WTC11 (cell line): ENCODE measurements around the gene HLA-F. TPM values are rescaled to one million over a fixed set of nuclear protein-coding genes. Genes with fewer than 3 reads are reported as not detected.
A peak's percentile ranks its signal among the peaks of the same experiment; 100 is the strongest.

Source experiments
- ATAC-seq: fragments of 200-7000 bp; cut with Tn5 transposase; 2 replicates; pipeline ENCODE4 v1.10.0; 2021; ENCODE audit warnings: mild to moderate bottlenecking, moderate library complexity
- CTCF ChIA-PET: fragments of 300-600 bp; sonication (Branson Sonifier 250); formaldehyde crosslinking; loops from one replicate; lab custom pipeline; 2021; ENCODE audit warnings: antibody characterized with exemption; lab: Charles Lee
- POLR2A ChIA-PET: fragments of 350-600 bp; sonication (Branson Sonifier 250); formaldehyde crosslinking; loops from one replicate; lab custom pipeline; 2021; ENCODE audit warnings: antibody characterized with exemption; lab: Charles Lee
- DNase-seq: peaks from one replicate; pipeline ENCODE4 v3.0.0; 2021; ENCODE audit warnings: low spot score
- H3K27ac Mint-ChIP-seq: 2 replicates; pipeline ENCODE4 v1.8.0; 2021; ENCODE audit warnings: mixed read lengths
- H3K27me3 Mint-ChIP-seq: 2 replicates; pipeline ENCODE4 v1.8.0; 2021; ENCODE audit warnings: low read depth, mild to moderate bottlenecking, moderate library complexity, mixed read lengths
- H3K36me3 Mint-ChIP-seq: 2 replicates; pipeline ENCODE4 v1.8.0; 2021; ENCODE audit warnings: mixed read lengths
- H3K4me1 Mint-ChIP-seq: 2 replicates; pipeline ENCODE4 v1.8.0; 2022; ENCODE audit warnings: mixed read lengths
- H3K4me3 Mint-ChIP-seq: 2 replicates; pipeline ENCODE4 v1.8.0; 2021; ENCODE audit warnings: mild to moderate bottlenecking, moderate library complexity, mixed read lengths
- H3K9me3 Mint-ChIP-seq: 2 replicates; pipeline ENCODE4 v1.8.0; 2021; ENCODE audit warnings: mixed read lengths
- ATF1 ChIP-seq: sonication (generic); formaldehyde crosslinking; IDR thresholded peaks from 2 replicates; pipeline ENCODE4 v1.8.1; 2023; ENCODE audit warnings: mild to moderate bottlenecking, moderate library complexity, missing genetic modification reagents
- CBFB ChIP-seq: sonication (generic); formaldehyde crosslinking; IDR thresholded peaks from 2 replicates; pipeline ENCODE4 v1.8.1; 2022; ENCODE audit warnings: mild to moderate bottlenecking, low read depth, missing genetic modification reagents
- CREM ChIP-seq: sonication (generic); formaldehyde crosslinking; IDR thresholded peaks from 2 replicates; pipeline ENCODE4 v1.8.1; 2022; ENCODE audit warnings: mild to moderate bottlenecking, missing genetic modification reagents, moderate library complexity
- ESRRA ChIP-seq: sonication (generic); formaldehyde crosslinking; IDR thresholded peaks from 2 replicates; pipeline ENCODE4 v1.8.1; 2022; ENCODE audit warnings: mild to moderate bottlenecking, missing genetic modification reagents, borderline replicate concordance
- FOXP1 ChIP-seq: sonication (generic); formaldehyde crosslinking; IDR thresholded peaks from 2 replicates; pipeline ENCODE4 v1.8.0; 2022; ENCODE audit warnings: missing genetic modification reagents, mild to moderate bottlenecking, moderate library complexity, borderline replicate concordance
- MLX ChIP-seq: sonication (generic); formaldehyde crosslinking; IDR thresholded peaks from 2 replicates; pipeline ENCODE4 v1.8.1; 2023; ENCODE audit warnings: mild to moderate bottlenecking, missing genetic modification reagents, moderate library complexity
- NFYB ChIP-seq: sonication (generic); formaldehyde crosslinking; conservative IDR thresholded peaks from 2 replicates; pipeline ENCODE4 v1.8.0; 2022; ENCODE audit warnings: low read depth, missing genetic modification reagents
- SMAD3 ChIP-seq: sonication (generic); formaldehyde crosslinking; IDR thresholded peaks from 2 replicates; pipeline ENCODE4 v1.8.0; 2022; ENCODE audit warnings: missing genetic modification reagents, mild to moderate bottlenecking, borderline replicate concordance
- SOX15 ChIP-seq: fragments of 250-450 bp; sonication (Bioruptor Pico); IDR thresholded peaks from 2 replicates; pipeline ENCODE4 v1.9.0; 2021; ENCODE audit warnings: mild to moderate bottlenecking
- TP53 ChIP-seq: sonication (generic); formaldehyde crosslinking; IDR thresholded peaks from 2 replicates; pipeline ENCODE4 v1.8.1; 2023; ENCODE audit warnings: mild to moderate bottlenecking, missing genetic modification reagents
- ZBTB21 ChIP-seq: sonication (generic); formaldehyde crosslinking; IDR thresholded peaks from 2 replicates; pipeline ENCODE4 v1.8.1; 2023; ENCODE audit warnings: mild to moderate bottlenecking, missing genetic modification reagents, borderline replicate concordance
- ZNF396 ChIP-seq: fragments of 250-450 bp; sonication (Bioruptor Pico); IDR thresholded peaks from 2 replicates; pipeline ENCODE4 v1.8.0; 2021; ENCODE audit warnings: mild to moderate bottlenecking, moderate library complexity, borderline replicate concordance
- ZNF416 ChIP-seq: fragments of 250-450 bp; sonication (Bioruptor Pico); IDR thresholded peaks from 2 replicates; pipeline ENCODE4 v1.9.0; 2021; ENCODE audit warnings: mild to moderate bottlenecking, inconsistent platforms
- ZNF423 ChIP-seq: fragments of 250-450 bp; sonication (Bioruptor Pico); IDR thresholded peaks from 2 replicates; pipeline ENCODE4 v2.1.2; 2022; ENCODE audit warnings: mild to moderate bottlenecking, moderate library complexity
- total RNA-seq: library from RNA; stranded (reverse); gene quantifications from 3 replicates; pipeline ENCODE4 v1.2.3, GENCODE V29; 2021
- TF ChIP-seq, protein P1 (sequence below): sonication (generic); formaldehyde crosslinking; IDR thresholded peaks from 2 replicates; pipeline ENCODE4 v1.8.1; 2023; ENCODE audit warnings: mild to moderate bottlenecking, moderate library complexity, missing genetic modification reagents
- TF ChIP-seq, protein P2 (sequence below): sonication (generic); formaldehyde crosslinking; IDR thresholded peaks from 2 replicates; pipeline ENCODE4 v1.8.1; 2022; ENCODE audit warnings: mild to moderate bottlenecking, moderate library complexity, missing genetic modification reagents
- TF ChIP-seq, protein P3 (sequence below): sonication (generic); formaldehyde crosslinking; IDR thresholded peaks from 2 replicates; pipeline ENCODE4 v1.8.1; 2023; ENCODE audit warnings: mild to moderate bottlenecking, missing genetic modification reagents
- TF ChIP-seq, protein P4 (sequence below): sonication (generic); formaldehyde crosslinking; IDR thresholded peaks from 2 replicates; pipeline ENCODE4 v1.8.0; 2023; ENCODE audit warnings: missing genetic modification reagents, mild to moderate bottlenecking, borderline replicate concordance

Gene HLA-F
- total RNA-seq, 1 experiment from 2014 or later: 7.5 TPM

- no peak for TF ChIP-seq SMAD3
- no peak for TF ChIP-seq CREM
- no peak for TF ChIP-seq SOX15 (CRISPR knock-in tag)
- no peak for TF ChIP-seq NFYB (CRISPR knock-in tag)
- no peak for TF ChIP-seq MLX (CRISPR knock-in tag)
- no peak for TF ChIP-seq ZNF423 (CRISPR knock-in tag)
- no peak for TF ChIP-seq ZNF416
- TF ChIP-seq ESRRA (CRISPR knock-in tag): no peak
Observed at GRCh38 chr6:29676981-29677601, 46.1 kb upstream of the HLA-F start (continued).

GRCh38 chr6:29678114-29678513 is 45.1 kb upstream of the HLA-F start:
- DNase-seq (no peak), ATAC-seq (peak; percentile 15; the same call in 1 of the 2 replicates)
- CTCF ChIA-PET: interaction anchor here (3.8 to 12.4 kb wide), 2 partner anchors 12 to 27 kb away, joined by 20 to 405 read pairs; no protein-coding TSS in a partner anchor
- TF ChIP-seq SMAD3 (no peak), FOXP1 (CRISPR knock-in tag) (no peak), ZNF396 (CRISPR knock-in tag) (no peak)
- TF ChIP-seq, protein P1, sequence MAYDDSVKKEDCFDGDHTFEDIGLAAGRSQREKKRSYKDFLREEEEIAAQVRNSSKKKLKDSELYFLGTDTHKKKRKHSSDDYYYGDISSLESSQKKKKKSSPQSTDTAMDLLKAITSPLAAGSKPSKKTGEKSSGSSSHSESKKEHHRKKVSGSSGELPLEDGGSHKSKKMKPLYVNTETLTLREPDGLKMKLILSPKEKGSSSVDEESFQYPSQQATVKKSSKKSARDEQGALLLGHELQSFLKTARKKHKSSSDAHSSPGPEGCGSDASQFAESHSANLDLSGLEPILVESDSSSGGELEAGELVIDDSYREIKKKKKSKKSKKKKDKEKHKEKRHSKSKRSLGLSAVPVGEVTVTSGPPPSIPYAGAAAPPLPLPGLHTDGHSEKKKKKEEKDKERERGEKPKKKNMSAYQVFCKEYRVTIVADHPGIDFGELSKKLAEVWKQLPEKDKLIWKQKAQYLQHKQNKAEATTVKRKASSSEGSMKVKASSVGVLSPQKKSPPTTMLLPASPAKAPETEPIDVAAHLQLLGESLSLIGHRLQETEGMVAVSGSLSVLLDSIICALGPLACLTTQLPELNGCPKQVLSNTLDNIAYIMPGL (CRISPR knock-in tag): no peak
- H3K4me3 Mint-ChIP-seq: no peak overlapping the region
- H3K27me3 Mint-ChIP-seq: peaks cover 15% of the 10 kb centered on the region
- POLR2A ChIA-PET: interaction anchor here (0.8 to 1.0 kb wide), 2 partner anchors 14 to 17 kb away, joined by 3 to 16 read pairs; no protein-coding TSS in a partner anchor
- no peaks in the 10 kb centered on the region for H3K9me3 Mint-ChIP-seq
- H3K27ac Mint-ChIP-seq: 0 out of 2 replicates have a peak overlapping the region, but pooled peaks have one; percentile 67
- H3K36me3 Mint-ChIP-seq: no peaks in the 10 kb centered on the region
- peaks cover 48% of the 10 kb centered on the region for H3K4me1 Mint-ChIP-seq

DNA sequence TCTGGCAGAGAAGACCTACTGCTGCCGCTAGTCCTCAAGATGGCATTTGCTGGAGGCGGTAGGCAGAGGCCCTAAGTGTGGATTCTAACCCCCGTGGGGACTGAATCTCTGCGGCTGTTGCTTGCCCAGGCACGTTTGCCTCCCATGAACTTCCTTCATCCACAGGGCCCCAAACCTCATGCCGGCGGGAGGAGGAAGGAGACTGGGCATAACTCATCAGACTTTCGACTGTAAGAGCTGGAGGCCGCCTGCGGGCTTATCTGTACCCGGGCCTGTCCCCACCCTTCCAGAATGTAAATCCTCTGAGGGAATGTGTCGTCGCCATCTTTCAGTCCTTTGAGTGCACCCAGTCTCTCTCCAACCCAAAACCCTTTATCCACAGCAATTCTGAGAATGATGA is 43.3 kb upstream of the HLA-F start:
- Mint-ChIP-seq H3K4me3 (peak overlapping the region; percentile 59), H3K4me1 (peaks cover 61% of the 10 kb centered on the region), H3K27me3 (peaks cover 5% of the 10 kb centered on the region; the same call in 1 of the 2 replicates), H3K27ac (peak overlapping the region; percentile 72; the same call in 1 of the 2 replicates), H3K9me3 (peaks cover 4% of the 10 kb centered on the region), H3K36me3 (peaks cover 4% of the 10 kb centered on the region)
- TF ChIP-seq SOX15 (CRISPR knock-in tag): no peak
- no peak for TF ChIP-seq CBFB (CRISPR knock-in tag)
- TF ChIP-seq ATF1 (CRISPR knock-in tag): no peak
- DNase-seq (no peak), ATAC-seq (no peak)
- POLR2A ChIA-PET: no interaction called here
- CTCF ChIA-PET: interaction anchor here (1.0 to 12.4 kb wide), 5 partner anchors 9 to 168 kb away, joined by 3 to 405 read pairs (median 6); no protein-coding TSS in a partner anchor

DNA sequence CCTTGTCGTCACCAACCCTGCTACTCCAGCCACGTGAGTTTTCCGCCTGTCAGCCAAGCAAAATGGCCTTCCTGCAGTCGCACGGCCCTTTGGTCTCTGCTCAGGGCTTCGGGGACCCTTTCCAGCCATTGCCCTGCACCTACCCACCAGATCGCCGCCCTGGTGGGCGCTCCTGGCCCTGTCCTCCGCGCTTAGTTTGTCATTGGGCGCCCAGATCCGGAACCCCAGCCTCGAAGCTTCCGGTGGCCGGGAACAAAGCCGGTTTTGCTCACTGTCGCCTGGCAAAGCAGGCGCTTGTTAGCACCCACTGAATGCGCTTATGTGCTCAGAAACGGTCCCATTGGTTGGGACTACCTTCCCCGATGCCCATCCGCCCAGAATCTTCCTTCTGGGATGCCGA is 42.8 kb upstream of the HLA-F start:
- POLR2A ChIA-PET: no interaction called here
- Mint-ChIP-seq H3K27ac (peak overlapping the region; percentile 72), H3K4me1 (peaks cover 59% of the 10 kb centered on the region), H3K4me3 (peak overlapping the region; percentile 59), H3K27me3 (peaks cover 6% of the 10 kb centered on the region; the same call in 1 of the 2 replicates), H3K36me3 (peaks cover 7% of the 10 kb centered on the region), H3K9me3 (peaks cover 9% of the 10 kb centered on the region)
- ATAC-seq (no peak), DNase-seq (peak; percentile 40)
- CTCF ChIA-PET: interaction anchor here (1.0 to 12.4 kb wide), 4 partner anchors 14 to 168 kb away, joined by 3 to 405 read pairs (median 13); no protein-coding TSS in a partner anchor
- TF ChIP-seq ZBTB21: no peak
- TF ChIP-seq, protein P2, sequence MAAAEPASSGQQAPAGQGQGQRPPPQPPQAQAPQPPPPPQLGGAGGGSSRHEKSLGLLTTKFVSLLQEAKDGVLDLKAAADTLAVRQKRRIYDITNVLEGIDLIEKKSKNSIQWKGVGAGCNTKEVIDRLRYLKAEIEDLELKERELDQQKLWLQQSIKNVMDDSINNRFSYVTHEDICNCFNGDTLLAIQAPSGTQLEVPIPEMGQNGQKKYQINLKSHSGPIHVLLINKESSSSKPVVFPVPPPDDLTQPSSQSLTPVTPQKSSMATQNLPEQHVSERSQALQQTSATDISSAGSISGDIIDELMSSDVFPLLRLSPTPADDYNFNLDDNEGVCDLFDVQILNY (CRISPR knock-in tag): no peak
- TF ChIP-seq, protein P3, sequence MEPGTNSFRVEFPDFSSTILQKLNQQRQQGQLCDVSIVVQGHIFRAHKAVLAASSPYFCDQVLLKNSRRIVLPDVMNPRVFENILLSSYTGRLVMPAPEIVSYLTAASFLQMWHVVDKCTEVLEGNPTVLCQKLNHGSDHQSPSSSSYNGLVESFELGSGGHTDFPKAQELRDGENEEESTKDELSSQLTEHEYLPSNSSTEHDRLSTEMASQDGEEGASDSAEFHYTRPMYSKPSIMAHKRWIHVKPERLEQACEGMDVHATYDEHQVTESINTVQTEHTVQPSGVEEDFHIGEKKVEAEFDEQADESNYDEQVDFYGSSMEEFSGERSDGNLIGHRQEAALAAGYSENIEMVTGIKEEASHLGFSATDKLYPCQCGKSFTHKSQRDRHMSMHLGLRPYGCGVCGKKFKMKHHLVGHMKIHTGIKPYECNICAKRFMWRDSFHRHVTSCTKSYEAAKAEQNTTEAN (CRISPR knock-in tag): no peak
- no peak for TF ChIP-seq TP53
- TF ChIP-seq, protein P4, sequence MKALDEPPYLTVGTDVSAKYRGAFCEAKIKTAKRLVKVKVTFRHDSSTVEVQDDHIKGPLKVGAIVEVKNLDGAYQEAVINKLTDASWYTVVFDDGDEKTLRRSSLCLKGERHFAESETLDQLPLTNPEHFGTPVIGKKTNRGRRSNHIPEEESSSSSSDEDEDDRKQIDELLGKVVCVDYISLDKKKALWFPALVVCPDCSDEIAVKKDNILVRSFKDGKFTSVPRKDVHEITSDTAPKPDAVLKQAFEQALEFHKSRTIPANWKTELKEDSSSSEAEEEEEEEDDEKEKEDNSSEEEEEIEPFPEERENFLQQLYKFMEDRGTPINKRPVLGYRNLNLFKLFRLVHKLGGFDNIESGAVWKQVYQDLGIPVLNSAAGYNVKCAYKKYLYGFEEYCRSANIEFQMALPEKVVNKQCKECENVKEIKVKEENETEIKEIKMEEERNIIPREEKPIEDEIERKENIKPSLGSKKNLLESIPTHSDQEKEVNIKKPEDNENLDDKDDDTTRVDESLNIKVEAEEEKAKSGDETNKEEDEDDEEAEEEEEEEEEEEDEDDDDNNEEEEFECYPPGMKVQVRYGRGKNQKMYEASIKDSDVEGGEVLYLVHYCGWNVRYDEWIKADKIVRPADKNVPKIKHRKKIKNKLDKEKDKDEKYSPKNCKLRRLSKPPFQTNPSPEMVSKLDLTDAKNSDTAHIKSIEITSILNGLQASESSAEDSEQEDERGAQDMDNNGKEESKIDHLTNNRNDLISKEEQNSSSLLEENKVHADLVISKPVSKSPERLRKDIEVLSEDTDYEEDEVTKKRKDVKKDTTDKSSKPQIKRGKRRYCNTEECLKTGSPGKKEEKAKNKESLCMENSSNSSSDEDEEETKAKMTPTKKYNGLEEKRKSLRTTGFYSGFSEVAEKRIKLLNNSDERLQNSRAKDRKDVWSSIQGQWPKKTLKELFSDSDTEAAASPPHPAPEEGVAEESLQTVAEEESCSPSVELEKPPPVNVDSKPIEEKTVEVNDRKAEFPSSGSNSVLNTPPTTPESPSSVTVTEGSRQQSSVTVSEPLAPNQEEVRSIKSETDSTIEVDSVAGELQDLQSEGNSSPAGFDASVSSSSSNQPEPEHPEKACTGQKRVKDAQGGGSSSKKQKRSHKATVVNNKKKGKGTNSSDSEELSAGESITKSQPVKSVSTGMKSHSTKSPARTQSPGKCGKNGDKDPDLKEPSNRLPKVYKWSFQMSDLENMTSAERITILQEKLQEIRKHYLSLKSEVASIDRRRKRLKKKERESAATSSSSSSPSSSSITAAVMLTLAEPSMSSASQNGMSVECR (CRISPR knock-in tag): no peak
- no peak for TF ChIP-seq ZNF396 (CRISPR knock-in tag)
